ENCODE results near the gene ADA.

Gene ADA

GRCh38 chr20:44633872-44634600 is 17.5 kb downstream of the ADA start:
- H2AFZ ChIP-seq (ENCODE audit: low read length, unreplicated experiment), result no peak overlapping the region
- H3K4me3 ChIP-seq (ENCODE audit: low read depth, low read length), result no peak overlapping the region
- peaks cover 6% of the 10 kb centered on the region for H3K4me1 ChIP-seq (ENCODE audit: control insufficient read depth, insufficient read depth, low read length, unreplicated experiment)
- H3K36me3 ChIP-seq (ENCODE audit: insufficient read depth, low read length), result no peaks in the 10 kb centered on the region
- H3K79me2 ChIP-seq (ENCODE audit: control insufficient read depth, insufficient read depth, low read length, unreplicated experiment), result no peaks in the 10 kb centered on the region
- H3K27me3 ChIP-seq (ENCODE audit: insufficient read depth, low read length), result no peaks in the 10 kb centered on the region
- H3K27ac ChIP-seq (ENCODE audit: low read depth, low read length), result no peak overlapping the region

- H2AFZ ChIP-seq (ENCODE audit: low read length, unreplicated experiment), result no peak overlapping the region
- H3K27me3 ChIP-seq (ENCODE audit: insufficient read depth, low read length), result no peaks in the 10 kb centered on the region
- no peak overlapping the region for H3K4me3 ChIP-seq (ENCODE audit: low read depth, low read length)
- peaks cover 6% of the 10 kb centered on the region for H3K4me1 ChIP-seq (ENCODE audit: control insufficient read depth, insufficient read depth, low read length, unreplicated experiment)
- H3K27ac ChIP-seq (ENCODE audit: low read depth, low read length), result no peak overlapping the region
- H3K36me3 ChIP-seq (ENCODE audit: insufficient read depth, low read length), result no peaks in the 10 kb centered on the region
- no peaks in the 10 kb centered on the region for H3K79me2 ChIP-seq (ENCODE audit: control insufficient read depth, insufficient read depth, low read length, unreplicated experiment)
These were observed 18.2 kb downstream of the ADA start for GRCh38 chr20:44633187-44633810.

GRCh38 chr20:44632103-44632752 is 19.3 kb downstream of the ADA start:
- no peak overlapping the region for H2AFZ ChIP-seq (ENCODE audit: low read length, unreplicated experiment)
- H3K36me3 ChIP-seq (ENCODE audit: insufficient read depth, low read length), result no peaks in the 10 kb centered on the region
- no peak overlapping the region for H3K27ac ChIP-seq (ENCODE audit: low read depth, low read length)
- no peak overlapping the region for H3K4me3 ChIP-seq (ENCODE audit: low read depth, low read length)
- H3K4me1 ChIP-seq (ENCODE audit: control insufficient read depth, insufficient read depth, low read length, unreplicated experiment), result peaks cover 6% of the 10 kb centered on the region
- no peaks in the 10 kb centered on the region for H3K79me2 ChIP-seq (ENCODE audit: control insufficient read depth, insufficient read depth, low read length, unreplicated experiment)
- no peaks in the 10 kb centered on the region for H3K27me3 ChIP-seq (ENCODE audit: insufficient read depth, low read length)

- Histone ChIP-seq H3K27me3 (ENCODE audit: insufficient read depth, low read length) (no peaks in the 10 kb centered on the region), H3K4me3 (ENCODE audit: low read depth, low read length) (no peak overlapping the region), H3K27ac (ENCODE audit: low read depth, low read length) (no peak overlapping the region), H2AFZ (ENCODE audit: low read length, unreplicated experiment) (no peak overlapping the region), H3K79me2 (ENCODE audit: control insufficient read depth, insufficient read depth, low read length, unreplicated experiment) (no peaks in the 10 kb centered on the region), H3K36me3 (ENCODE audit: insufficient read depth, low read length) (0 out of 2 replicates have a peak, but pooled peaks cover 3% of the 10 kb centered on the region), H3K4me1 (ENCODE audit: control insufficient read depth, insufficient read depth, low read length, unreplicated experiment) (peaks cover 6% of the 10 kb centered on the region)
These were observed 21.2 kb downstream of the ADA start for GRCh38 chr20:44630297-44630696.

- H3K27me3 ChIP-seq (ENCODE audit: insufficient read depth, low read length), result no peaks in the 10 kb centered on the region
- peaks cover 11% of the 10 kb centered on the region; the same call in 1 of the 2 replicates for H3K36me3 ChIP-seq (ENCODE audit: insufficient read depth, low read length)
- H3K79me2 ChIP-seq (ENCODE audit: control insufficient read depth, insufficient read depth, low read length, unreplicated experiment), result no peaks in the 10 kb centered on the region
- H3K4me1 ChIP-seq (ENCODE audit: control insufficient read depth, insufficient read depth, low read length, unreplicated experiment), result peaks cover 6% of the 10 kb centered on the region
- H3K4me3 ChIP-seq (ENCODE audit: low read depth, low read length), result no peak overlapping the region
- no peak overlapping the region for H3K27ac ChIP-seq (ENCODE audit: low read depth, low read length)
- H2AFZ ChIP-seq (ENCODE audit: low read length, unreplicated experiment), result no peak overlapping the region
These were observed 22.0 kb downstream of the ADA start for GRCh38 chr20:44629542-44629941.

- no peak overlapping the region for H3K27ac ChIP-seq (ENCODE audit: low read depth, low read length)
- peaks cover 16% of the 10 kb centered on the region; the same call in 1 of the 2 replicates for H3K36me3 ChIP-seq (ENCODE audit: insufficient read depth, low read length)
- H3K4me1 ChIP-seq (ENCODE audit: control insufficient read depth, insufficient read depth, low read length, unreplicated experiment), result peaks cover 6% of the 10 kb centered on the region
- H3K79me2 ChIP-seq (ENCODE audit: control insufficient read depth, insufficient read depth, low read length, unreplicated experiment), result no peaks in the 10 kb centered on the region
- no peaks in the 10 kb centered on the region for H3K27me3 ChIP-seq (ENCODE audit: insufficient read depth, low read length)
- no peak overlapping the region for H3K4me3 ChIP-seq (ENCODE audit: low read depth, low read length)
- no peak overlapping the region for H2AFZ ChIP-seq (ENCODE audit: low read length, unreplicated experiment)
These were observed 22.5 kb downstream of the ADA start for GRCh38 chr20:44629017-44629385.

- Histone ChIP-seq H3K79me2 (ENCODE audit: control insufficient read depth, insufficient read depth, low read length, unreplicated experiment) (no peaks in the 10 kb centered on the region), H3K27ac (ENCODE audit: low read depth, low read length) (no peak overlapping the region)
These were observed 24.0 kb downstream of the ADA start for GRCh38 chr20:44627364-44628010.

GRCh38 chr20:44626278-44626677 is 25.2 kb downstream of the ADA start:
- Histone ChIP-seq H2AFZ (ENCODE audit: low read length, unreplicated experiment) (no peak overlapping the region), H3K36me3 (ENCODE audit: insufficient read depth, low read length) (peaks cover 39% of the 10 kb centered on the region; the same call in 1 of the 2 replicates), H3K4me1 (ENCODE audit: control insufficient read depth, insufficient read depth, low read length, unreplicated experiment) (no peaks in the 10 kb centered on the region), H3K79me2 (ENCODE audit: control insufficient read depth, insufficient read depth, low read length, unreplicated experiment) (no peaks in the 10 kb centered on the region), H3K27ac (ENCODE audit: low read depth, low read length) (no peak overlapping the region), H3K4me3 (ENCODE audit: low read depth, low read length) (no peak overlapping the region), H3K27me3 (ENCODE audit: insufficient read depth, low read length) (no peaks in the 10 kb centered on the region)

More at GRCh38 chr20:44627364-44628010, 24.0 kb downstream of the ADA start:
- H3K4me3 ChIP-seq (ENCODE audit: low read depth, low read length), result no peak overlapping the region
- H2AFZ ChIP-seq (ENCODE audit: low read length, unreplicated experiment), result no peak overlapping the region
- peaks cover 30% of the 10 kb centered on the region; the same call in 1 of the 2 replicates for H3K36me3 ChIP-seq (ENCODE audit: insufficient read depth, low read length)
- H3K4me1 ChIP-seq (ENCODE audit: control insufficient read depth, insufficient read depth, low read length, unreplicated experiment), result peaks cover 6% of the 10 kb centered on the region
- no peaks in the 10 kb centered on the region for H3K27me3 ChIP-seq (ENCODE audit: insufficient read depth, low read length)

- H3K79me2 ChIP-seq (ENCODE audit: control insufficient read depth, insufficient read depth, low read length, unreplicated experiment), result no peaks in the 10 kb centered on the region
- no peak overlapping the region for H3K4me3 ChIP-seq (ENCODE audit: low read depth, low read length)
- peaks cover 42% of the 10 kb centered on the region; the same call in 1 of the 2 replicates for H3K36me3 ChIP-seq (ENCODE audit: insufficient read depth, low read length)
- no peaks in the 10 kb centered on the region for H3K4me1 ChIP-seq (ENCODE audit: control insufficient read depth, insufficient read depth, low read length, unreplicated experiment)
- no peak overlapping the region for H2AFZ ChIP-seq (ENCODE audit: low read length, unreplicated experiment)
- no peaks in the 10 kb centered on the region for H3K27me3 ChIP-seq (ENCODE audit: insufficient read depth, low read length)
- no peak overlapping the region for H3K27ac ChIP-seq (ENCODE audit: low read depth, low read length)
These were observed 26.1 kb downstream of the ADA start for GRCh38 chr20:44625361-44625760.

- Histone ChIP-seq H3K4me3 (ENCODE audit: low read depth, low read length) (no peak overlapping the region), H3K27ac (ENCODE audit: low read depth, low read length) (no peak overlapping the region), H2AFZ (ENCODE audit: low read length, unreplicated experiment) (no peak overlapping the region), H3K36me3 (ENCODE audit: insufficient read depth, low read length) (peaks cover 47% of the 10 kb centered on the region; the same call in 1 of the 2 replicates), H3K27me3 (ENCODE audit: insufficient read depth, low read length) (no peaks in the 10 kb centered on the region), H3K79me2 (ENCODE audit: control insufficient read depth, insufficient read depth, low read length, unreplicated experiment) (no peaks in the 10 kb centered on the region), H3K4me1 (ENCODE audit: control insufficient read depth, insufficient read depth, low read length, unreplicated experiment) (no peaks in the 10 kb centered on the region)
These were observed 26.7 kb downstream of the ADA start for GRCh38 chr20:44624743-44625271.

Data from ACC112 (cell line).